Ovary (tissue), 3 donors: ENCODE results near the gene FHOD3.

Source experiments
- CTCF ChIP-seq, 3 donors: fragments of 450-650 bp in 2 of 3; fragments of 200-600 bp in 1 of 3; IDR thresholded peaks; one replicate each; pipeline versions ENCODE4 v1.5.1 to v1.8.0; 2016 to 2022; ENCODE audit warnings: antibody characterized with exemption in 3 of 3, mild to moderate bottlenecking in 1 of 3
- POLR2A ChIP-seq: fragments of 450-650 bp; IDR thresholded peaks from one replicate; pipeline ENCODE4 v1.6.1; 2017; ENCODE audit warnings: antibody characterized with exemption, mild to moderate bottlenecking, moderate library complexity
- donor health status: DM: no; HTN: no; CAD: no.

GRCh38 chr18:36564841-36565240 lies 267.3 kb downstream of the FHOD3 start:
- no peak for TF ChIP-seq POLR2A
- TF ChIP-seq CTCF (IDR thresholded peaks at IDR 0.05): no peak
